Measurements from ENCODE around the gene LTBP1.

Gene LTBP1

GRCh38 chr2:32932825-32933755 lies 13.7 kb upstream of the LTBP1 start:
- DNase-seq = no peak

GRCh38 chr2:32933756-32934095 lies 13.0 kb upstream of the LTBP1 start:
- no peak for DNase-seq

GRCh38 chr2:32937602-32938448 lies 8.9 kb upstream of the LTBP1 start:
- DNase-seq = no peak

- DNase-seq = no peak
Observed at GRCh38 chr2:32938934-32939333, 7.8 kb upstream of the LTBP1 start.

GRCh38 chr2:32940316-32940997 lies 6.3 kb upstream of the LTBP1 start:
- no peak for DNase-seq

- DNase-seq = no peak
Observed at GRCh38 chr2:32941944-32942690, 4.6 kb upstream of the LTBP1 start.

- DNase-seq = no peak
Observed at GRCh38 chr2:32942793-32943485, 3.8 kb upstream of the LTBP1 start.

GRCh38 chr2:32945286-32945685 lies 1.5 kb upstream of the LTBP1 start:
- no peak for DNase-seq

GRCh38 chr2:32947076-32947483 lies 327 bp downstream of the LTBP1 start:
- DNase-seq = no peak

GRCh38 chr2:32947484-32948143 lies 861 bp downstream of the LTBP1 start:
- no peak for DNase-seq

- DNase-seq = no peak
Observed at GRCh38 chr2:32948266-32948665, 1.5 kb downstream of the LTBP1 start.

- no peak for DNase-seq
Observed at GRCh38 chr2:32949260-32949659, 2.5 kb downstream of the LTBP1 start.

GRCh38 chr2:32951672-32952071 lies 4.9 kb downstream of the LTBP1 start:
- no peak for DNase-seq

- no peak for DNase-seq
Observed at GRCh38 chr2:32952761-32953476, 6.2 kb downstream of the LTBP1 start.

- no peak for DNase-seq
Observed at GRCh38 chr2:32954206-32954605, 7.5 kb downstream of the LTBP1 start.

- no peak for DNase-seq
Observed at GRCh38 chr2:32958821-32959220, 12.1 kb downstream of the LTBP1 start.

GRCh38 chr2:32960238-32960637 lies 13.5 kb downstream of the LTBP1 start:
- no peak for DNase-seq

GRCh38 chr2:32960647-32961403 lies 14.1 kb downstream of the LTBP1 start:
- DNase-seq = no peak

- DNase-seq = no peak
Observed at GRCh38 chr2:32962690-32963089, 15.9 kb downstream of the LTBP1 start.

GRCh38 chr2:32963941-32964340 lies 17.2 kb downstream of the LTBP1 start:
- no peak for DNase-seq

All from CD4-positive, alpha-beta T cell treated with Interferon gamma for 1 hour (primary cell).